IMR-90 (cell line): Measurements from ENCODE around the gene ZNF3. TPM values are rescaled to one million over a fixed set of nuclear protein-coding genes. Genes with fewer than 3 reads are reported as not detected.
A peak's percentile ranks its signal among the peaks of the same experiment; 100 is the strongest.

Experiments
- ATAC-seq: fragments of 200-7000 bp; cut with Tn5 transposase; 2 replicates; pipeline ENCODE4 v1.9.1; 2020; ENCODE audit warnings: low read depth, mild to moderate bottlenecking, moderate library complexity
- BruUV-seq: library from RNA; stranded (reverse); fragments of 400-500 nt; replicated peaks from 2 replicates; lab custom pipeline; 2021; lab: Mats Ljungman, UMichigan
- CTCF ChIA-PET: fragments of 300-600 bp; formaldehyde crosslinking; extraction: SDS; loops from one replicate; lab custom pipeline; 2021; ENCODE audit warnings: antibody characterized with exemption; lab: Yijun Ruan, JAX
- POLR2A ChIA-PET: fragments of 300-600 bp; sonication (Branson Sonifier 250); formaldehyde crosslinking; loops from one replicate; lab custom pipeline; 2022; ENCODE audit warnings: antibody characterized with exemption; ENCODE audit not compliant: unreplicated experiment; lab: Charles Lee
- DNase-seq: peaks from one replicate; pipeline ENCODE4 v3.0.0; 2013
- H2AFZ ChIP-seq: replicated peaks from 2 replicates; pipeline ENCODE3; 2013; ENCODE audit warnings: low read length, mild to moderate bottlenecking; ENCODE audit not compliant: poor library complexity
- H2AK5ac ChIP-seq: 2 replicates; pipeline ENCODE4 v1.6.1; 2013; ENCODE audit warnings: low read depth, low read length, inconsistent platforms
- H2AK9ac ChIP-seq: replicated peaks from 2 replicates; pipeline ENCODE3; 2013; ENCODE audit warnings: mild to moderate bottlenecking, low read depth, low read length, moderate library complexity; ENCODE audit not compliant: poor library complexity
- H2BK120ac ChIP-seq: 2 replicates; pipeline ENCODE4 v1.6.1; 2013; ENCODE audit warnings: low read depth, low read length, inconsistent platforms
- H2BK15ac ChIP-seq: 3 replicates; pipeline ENCODE4 v1.6.1; 2013; ENCODE audit warnings: low read depth, low read length, inconsistent platforms
- H2BK20ac ChIP-seq: 2 replicates; pipeline ENCODE4 v1.6.1; 2013; ENCODE audit warnings: low read depth, mild to moderate bottlenecking, inconsistent platforms, low read length, moderate library complexity
- H2BK5ac ChIP-seq: 2 replicates; pipeline ENCODE4 v1.6.1; 2013; ENCODE audit warnings: mild to moderate bottlenecking, low read depth, low read length, inconsistent platforms; ENCODE audit not compliant: poor library complexity, severe bottlenecking
- H3K14ac ChIP-seq: replicated peaks from 2 replicates; pipeline ENCODE4 v1.6.1; 2013; ENCODE audit warnings: low read depth, low read length, inconsistent platforms
- H3K18ac ChIP-seq: 2 replicates; pipeline ENCODE4 v1.6.1; 2013; ENCODE audit warnings: low read depth, low read length, control low read depth
- H3K23ac ChIP-seq: 2 replicates; pipeline ENCODE4 v1.6.1; 2013; ENCODE audit warnings: low read depth, low read length, inconsistent platforms
- H3K27ac ChIP-seq: 2 replicates; pipeline ENCODE4 v1.5.1; 2013; ENCODE audit warnings: mild to moderate bottlenecking, control low read depth, low read length; ENCODE audit not compliant: insufficient read depth
- H3K27me3 ChIP-seq: 2 replicates; pipeline ENCODE4 v1.6.1; 2013; ENCODE audit warnings: low read length; ENCODE audit not compliant: control insufficient read depth, insufficient read depth
- H3K36me3 ChIP-seq: 2 replicates; pipeline ENCODE4 v1.6.1; 2013; ENCODE audit warnings: low read length, mixed read lengths; ENCODE audit not compliant: control insufficient read depth, insufficient read depth
- H3K4ac ChIP-seq: 2 replicates; pipeline ENCODE4 v1.6.1; 2013; ENCODE audit warnings: low read depth, low read length, inconsistent platforms
- H3K4me1 ChIP-seq: 2 replicates; pipeline ENCODE4 v1.6.1; 2013; ENCODE audit warnings: low read length, mixed read lengths; ENCODE audit not compliant: control insufficient read depth, insufficient read depth
- H3K4me2 ChIP-seq: 2 replicates; pipeline ENCODE4 v1.6.1; 2013; ENCODE audit warnings: low read depth, mild to moderate bottlenecking, control low read depth, low read length, moderate library complexity
- H3K4me3 ChIP-seq: 2 replicates; pipeline ENCODE4 v1.5.1; 2013; ENCODE audit warnings: low read depth, mild to moderate bottlenecking, control low read depth, low read length, moderate library complexity; ENCODE audit not compliant: insufficient read depth
- H3K56ac ChIP-seq: 2 replicates; pipeline ENCODE4 v1.6.1; 2013; ENCODE audit warnings: low read length, inconsistent platforms; ENCODE audit not compliant: insufficient read depth; ENCODE audit errors: extremely low read depth
- H3K79me1 ChIP-seq, 2 experiments: 2 replicates each; pipeline ENCODE4 v1.6.1; 2013; ENCODE audit warnings: low read length in 2 of 2, inconsistent platforms in 1 of 2, low read depth in 1 of 2
- H3K9ac ChIP-seq: 2 replicates; pipeline ENCODE4 v1.6.1; 2013; ENCODE audit warnings: low read depth, low read length, control low read depth
- H3K9me1 ChIP-seq: 2 replicates; pipeline ENCODE4 v1.6.1; 2013; ENCODE audit warnings: low read length, inconsistent platforms; ENCODE audit not compliant: insufficient read depth
- H3K9me3 ChIP-seq: 2 replicates; pipeline ENCODE4 v1.6.1; 2013; ENCODE audit warnings: low read length; ENCODE audit not compliant: control insufficient read depth, insufficient read depth
- H4K20me1 ChIP-seq: 2 replicates; pipeline ENCODE4 v1.6.1; 2013; ENCODE audit warnings: low read length, inconsistent platforms; ENCODE audit not compliant: insufficient read depth
- H4K5ac ChIP-seq: 2 replicates; pipeline ENCODE4 v1.6.1; 2013; ENCODE audit warnings: mild to moderate bottlenecking, low read depth, low read length, control low read depth
- H4K8ac ChIP-seq, 2 experiments: 2 replicates each; pipeline ENCODE4 v1.6.1; 2013; ENCODE audit warnings: low read depth in 2 of 2, low read length in 2 of 2, control low read depth in 1 of 2, inconsistent platforms in 1 of 2
- H4K91ac ChIP-seq: 2 replicates; pipeline ENCODE4 v1.6.1; 2013; ENCODE audit warnings: low read depth, low read length, inconsistent platforms; ENCODE audit not compliant: insufficient read depth
- BHLHE40 ChIP-seq: fragments of 150-350 bp; IDR thresholded peaks from 2 replicates; pipeline ENCODE4 v1.6.1; 2016; ENCODE audit warnings: mild to moderate bottlenecking, low read depth, low read length
- CEBPB ChIP-seq: IDR thresholded peaks from 2 replicates; pipeline ENCODE4 v1.6.1; 2012; ENCODE audit warnings: low read depth, low read length, improper control_type of control experiment
- CHD1 ChIP-seq: IDR thresholded peaks from 2 replicates; pipeline ENCODE4 v1.6.1; 2012; ENCODE audit warnings: low read depth, low read length, improper control_type of control experiment
- CTCF ChIP-seq: conservative IDR thresholded peaks from 2 replicates; pipeline ENCODE4 v1.5.1; 2012; ENCODE audit warnings: mild to moderate bottlenecking, low read depth, low read length, improper control_type of control experiment
- MAFK ChIP-seq: IDR thresholded peaks from 2 replicates; pipeline ENCODE4 v1.6.1; 2012; ENCODE audit warnings: low read depth, low read length, improper control_type of control experiment
- MAZ ChIP-seq: IDR thresholded peaks from 2 replicates; pipeline ENCODE4 v1.6.1; 2012; ENCODE audit warnings: low read depth, mild to moderate bottlenecking, low read length, improper control_type of control experiment, moderate library complexity, borderline replicate concordance
- MXI1 ChIP-seq: IDR thresholded peaks from 2 replicates; pipeline ENCODE4 v1.6.1; 2012; ENCODE audit warnings: low read depth, mild to moderate bottlenecking, low read length, moderate library complexity, borderline replicate concordance
- NFE2L2 ChIP-seq: fragments of 150-350 bp; IDR thresholded peaks from 2 replicates; pipeline ENCODE4 v1.6.1; 2016; ENCODE audit warnings: low read depth, mild to moderate bottlenecking, low read length
- POLR2A ChIP-seq: IDR thresholded peaks from 2 replicates; pipeline ENCODE4 v1.6.1; 2012; ENCODE audit warnings: mild to moderate bottlenecking, low read depth, low read length
- RAD21 ChIP-seq: IDR thresholded peaks from 2 replicates; pipeline ENCODE4 v1.6.1; 2012; ENCODE audit warnings: low read length, improper control_type of control experiment
- RCOR1 ChIP-seq: IDR thresholded peaks from 2 replicates; pipeline ENCODE4 v1.6.1; 2012; ENCODE audit warnings: mild to moderate bottlenecking, low read length, improper control_type of control experiment; ENCODE audit not compliant: insufficient replicate concordance
- RFX5 ChIP-seq: IDR thresholded peaks from 2 replicates; pipeline ENCODE4 v1.8.0; 2012; ENCODE audit warnings: low read depth, mild to moderate bottlenecking, low read length, moderate library complexity
- SMC3 ChIP-seq: fragments of 150-350 bp; IDR thresholded peaks from 2 replicates; pipeline ENCODE4 v1.6.1; 2016; ENCODE audit warnings: low read depth, mild to moderate bottlenecking, antibody characterized with exemption, low read length, moderate library complexity
- USF2 ChIP-seq: fragments of 150-350 bp; IDR thresholded peaks from 2 replicates; pipeline ENCODE4 v1.6.1; 2017; ENCODE audit warnings: mild to moderate bottlenecking, antibody characterized with exemption, low read length, low read depth
- WGBS, 2 experiments: methylation state at CpG; one replicate each; pipeline versions ENCODE4 v1.1.5 to v1.1.7; 2013; ENCODE audit warnings: missing lambda C conversion rate in 2 of 2; ENCODE audit not compliant: insufficient read length in 1 of 2; ENCODE audit errors: extremely low coverage in 2 of 2; 5-methylcytosine and 5-hydroxymethylcytosine counted together
- dilution Hi-C: fragments of 300-500 bp; cut with HindIII; formaldehyde crosslinking; loops from one replicate; pipeline ENCODE4 v1.14.3; 2018; ENCODE audit warnings: low sequenced_read_pairs; ENCODE audit not compliant: unreplicated experiment
- in situ Hi-C: fragments of 300-500 bp; cut with MboI; formaldehyde crosslinking; loops from 3 replicates; pipeline ENCODE4 v1.14.3; 2019; ENCODE audit warnings: low sequenced_read_pairs, inconsistent platforms, mixed read lengths
- intact Hi-C: fragments of 100-400 bp; cut with micrococcal nuclease; formaldehyde crosslinking; loops from 2 replicates; pipeline ENCODE4 v1.10.0; 2022
- polyA plus RNA-seq, 3 experiments: library from polyadenylated mRNA; depleted of rRNA; stranded (reverse); fragments of >200 nt; gene quantifications; 2 replicates each; pipeline ENCODE4 v1.2.3, GENCODE V29; 2012; ENCODE audit warnings: low replicate concordance in 1 of 3
- total RNA-seq: library from RNA; depleted of rRNA; stranded (reverse); fragments of >200 nt; gene quantifications from 2 replicates; pipeline ENCODE4 v1.2.3, GENCODE V29; 2012

Gene ZNF3
- total and polyA plus RNA-seq, 2 of the 4 experiments (the other 2 are of a cell fraction), result 24.8 to 30.8 TPM

GRCh38 chr7:100127866-100128636 is 46.5 kb upstream of the ZNF3 start:
- peak overlapping the region; percentile 86 for H2AK5ac ChIP-seq
- peak overlapping the region; percentile 92 for H2BK5ac ChIP-seq
- peaks cover 4% of the 10 kb centered on the region; the same call in 1 of the 2 replicates for H3K9me1 ChIP-seq
- H4K20me1 ChIP-seq, result no peaks in the 10 kb centered on the region
- H2AFZ ChIP-seq, result peak overlapping the region; percentile 92
- no peak for DNase-seq
- BruUV-seq, result no TSS peak
- H3K9me3 ChIP-seq, result no peaks in the 10 kb centered on the region
- ATAC-seq, result peak; percentile 10
- peaks cover 4% of the 10 kb centered on the region; the same call in 1 of the 2 replicates for H3K36me3 ChIP-seq
- 4% methylated on average over 25 of the region's 37 CpGs; no CpG with 5 or more reads in 1 of the 2 experiments for WGBS, 2 experiments
- H2BK120ac ChIP-seq, result peak overlapping the region; percentile 4; the same call in 1 of the 2 replicates
- H3K4me1 ChIP-seq, result peaks cover 2% of the 10 kb centered on the region; the same call in 1 of the 2 replicates
- H3K23ac ChIP-seq, result peak overlapping the region; percentile 94
- H2BK20ac ChIP-seq, result no peak overlapping the region
- H2BK15ac ChIP-seq, result peak overlapping the region; percentile 1; the same call in 1 of the 3 replicates
- peak overlapping the region; percentile 93 for H3K4ac ChIP-seq
- dilution Hi-C loops, result no loop called here
- intact Hi-C loops, result no loop called here
- CTCF ChIA-PET, result interaction anchor here (0.6 kb wide), 1 partner anchor 138 kb away, joined by 3 read pairs; no protein-coding TSS in a partner anchor
- H3K27ac ChIP-seq, result peak overlapping the region; percentile 94
- peak overlapping the region; percentile 92 to 94 for H4K8ac ChIP-seq
- in situ Hi-C loops, result no loop called here
- peak overlapping the region; percentile 68 for H3K4me3 ChIP-seq
- H3K14ac ChIP-seq, result peak overlapping the region; percentile 82
- H3K18ac ChIP-seq, result peak overlapping the region; percentile 13; the same call in 1 of the 2 replicates
- peak overlapping the region; percentile 75 for H4K5ac ChIP-seq
- H3K56ac ChIP-seq, result peak overlapping the region; percentile 17; the same call in 1 of the 2 replicates
- H4K91ac ChIP-seq, result peak overlapping the region; percentile 78
- no peaks in the 10 kb centered on the region for H3K27me3 ChIP-seq
- H3K4me2 ChIP-seq, result peak overlapping the region; percentile 88
- H2AK9ac ChIP-seq, result peak overlapping the region; percentile 96
- peaks cover 12 to 43% of the 10 kb centered on the region in 2 experiments; a peak in 3 of 4 replicates for H3K79me1 ChIP-seq
- POLR2A ChIA-PET, result no interaction called here
- peak overlapping the region; percentile 97 for H3K9ac ChIP-seq
- no peak for TF ChIP-seq MXI1
- no peak for TF ChIP-seq USF2
- TF ChIP-seq CTCF, result no peak
- no peak for TF ChIP-seq MAFK
- TF ChIP-seq CHD1, result no peak
- TF ChIP-seq POLR2A, result no peak
- TF ChIP-seq SMC3, result no peak
- no peak for TF ChIP-seq CEBPB
- no peak for TF ChIP-seq BHLHE40
- TF ChIP-seq RFX5, result no peak
- TF ChIP-seq RAD21, result no peak
- TF ChIP-seq RCOR1, result no peak
- TF ChIP-seq NFE2L2, result no peak
- no peak for TF ChIP-seq MAZ
